ENCODE results near the gene CADM1.

Gene CADM1

DNA sequence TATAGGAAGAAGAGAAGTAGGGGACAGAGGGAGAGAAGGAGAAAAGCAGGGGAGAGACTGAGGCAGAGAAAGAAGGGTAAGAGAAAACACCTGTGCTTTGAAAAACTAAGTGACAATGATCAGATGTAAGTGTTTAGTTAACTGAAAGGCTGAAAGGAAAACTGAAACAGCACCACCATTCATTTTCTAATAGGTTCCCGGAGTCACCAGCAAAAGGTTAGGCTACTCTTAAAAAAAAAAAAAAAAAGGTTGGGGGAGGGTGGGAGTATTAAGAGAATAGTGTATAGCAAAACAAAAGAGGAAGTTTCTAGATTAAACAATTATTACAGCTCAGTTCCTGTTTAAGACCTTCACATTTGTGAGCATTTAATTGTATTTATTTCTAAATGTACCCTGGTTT is 113.8 kb downstream of the CADM1 start:
- TF ChIP-seq CTCF (IDR thresholded peaks at IDR 0.05; ENCODE audit: low read depth, low read length): no peak
- DNase-seq (ENCODE audit: low read depth in 2 of 2): no peak
- no peak overlapping the region for H3K4me3 ChIP-seq (replicated peaks in 1 of 2; ENCODE audit: low read depth in 2 of 2, low read length in 2 of 2)

GRCh38 chr11:115389790-115390189 is 114.4 kb downstream of the CADM1 start:
- no peak for DNase-seq (ENCODE audit: low read depth in 2 of 2)
- no peak overlapping the region for H3K4me3 ChIP-seq (replicated peaks in 1 of 2; ENCODE audit: low read depth in 2 of 2, low read length in 2 of 2)
- no peak for TF ChIP-seq CTCF (IDR thresholded peaks at IDR 0.05; ENCODE audit: low read depth, low read length)

- H3K4me3 ChIP-seq (replicated peaks in 1 of 2; ENCODE audit: low read depth in 2 of 2, low read length in 2 of 2): no peak overlapping the region
- no peak for DNase-seq (ENCODE audit: low read depth in 2 of 2)
- no peak for TF ChIP-seq CTCF (IDR thresholded peaks at IDR 0.05; ENCODE audit: low read depth, low read length)
Observed at GRCh38 chr11:115385226-115385625, 119.0 kb downstream of the CADM1 start.

- H3K4me3 ChIP-seq (replicated peaks in 1 of 2; ENCODE audit: low read depth in 2 of 2, low read length in 2 of 2): no peak overlapping the region
- TF ChIP-seq CTCF (IDR thresholded peaks at IDR 0.05; ENCODE audit: low read depth, low read length): no peak
- DNase-seq (ENCODE audit: low read depth in 2 of 2): no peak
Observed at GRCh38 chr11:115384236-115384635, 120.0 kb downstream of the CADM1 start.

DNA sequence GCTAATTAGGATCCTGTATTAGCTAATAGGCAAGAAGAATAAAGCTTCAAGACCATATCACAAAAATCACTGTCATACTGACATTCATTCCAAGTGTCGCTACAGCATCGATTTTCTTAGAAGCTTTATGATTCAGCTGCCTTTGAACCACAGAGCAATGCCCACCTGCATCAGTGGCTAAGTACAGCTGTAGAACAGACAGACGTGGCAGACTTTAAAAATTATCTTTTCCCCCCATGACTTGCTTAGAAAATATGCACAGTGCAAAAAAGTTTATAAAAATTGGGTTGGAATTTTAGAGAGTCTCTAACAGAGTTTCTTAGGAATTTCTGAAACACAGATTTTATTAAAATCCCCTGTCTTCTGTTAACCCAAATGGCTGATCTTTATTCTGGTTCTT is 120.8 kb downstream of the CADM1 start:
- DNase-seq (ENCODE audit: low read depth in 2 of 2): no peak
- TF ChIP-seq CTCF (IDR thresholded peaks at IDR 0.05; ENCODE audit: low read depth, low read length): no peak
- no peak overlapping the region for H3K4me3 ChIP-seq (replicated peaks in 1 of 2; ENCODE audit: low read depth in 2 of 2, low read length in 2 of 2)

GRCh38 chr11:115379528-115379927 is 124.7 kb downstream of the CADM1 start:
- no peak overlapping the region for H3K4me3 ChIP-seq (replicated peaks in 1 of 2; ENCODE audit: low read depth in 2 of 2, low read length in 2 of 2)
- no peak for DNase-seq (ENCODE audit: low read depth in 2 of 2)
- TF ChIP-seq CTCF (IDR thresholded peaks at IDR 0.05; ENCODE audit: low read depth, low read length): no peak

DNA sequence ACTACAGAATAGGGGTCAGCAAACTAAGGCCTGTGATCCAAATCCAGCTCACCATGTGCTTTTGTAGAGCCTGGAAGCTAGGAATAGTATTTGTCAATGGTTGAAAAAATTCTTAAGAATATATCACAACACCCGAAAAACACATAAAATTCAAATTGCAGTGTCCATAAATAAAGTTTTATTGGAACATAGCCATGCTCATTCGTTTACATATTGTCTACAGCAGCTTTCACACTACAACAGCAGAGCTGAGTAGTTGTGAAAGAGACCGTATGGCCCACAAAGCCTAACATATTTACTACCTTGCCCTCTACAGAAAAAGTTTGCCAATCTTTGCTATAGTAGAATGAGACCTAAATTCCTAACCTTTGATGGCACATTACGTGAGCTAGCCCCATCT is 125.7 kb downstream of the CADM1 start:
- DNase-seq (ENCODE audit: low read depth in 2 of 2): no peak
- TF ChIP-seq CTCF (IDR thresholded peaks at IDR 0.05; ENCODE audit: low read depth, low read length): no peak
- H3K4me3 ChIP-seq (replicated peaks in 1 of 2; ENCODE audit: low read depth in 2 of 2, low read length in 2 of 2): no peak overlapping the region

Data from cardiac fibroblast (primary cell).